Tibial artery (tissue), 4 donors: ENCODE measurements around the gene ZNF512B.

Experiments
- DNase-seq, 2 donors: peaks; one replicate each; pipeline ENCODE4 v3.0.0-alpha.2; 2019
- H3K27ac ChIP-seq, 2 donors: fragments of 200-600 bp; sonication (generic) in 1 of 2; 1 replicate in 1 of 2; 2 replicates in 1 of 2; pipeline ENCODE4 v1.5.1; 2018 to 2019; ENCODE audit warnings: mild to moderate bottlenecking in 1 of 2
- H3K27me3 ChIP-seq, 2 donors: fragments of 200-600 bp; sonication (generic) in 1 of 2; one replicate each; pipeline versions ENCODE4 v1.5.1 to v1.6.0; 2016 to 2019
- H3K36me3 ChIP-seq, 3 donors: fragments of 200-600 bp; sonication (generic) in 2 of 3; one replicate each; pipeline ENCODE4 v1.5.1; 2016 to 2019; ENCODE audit warnings: mild to moderate bottlenecking in 2 of 3
- H3K4me1 ChIP-seq, 4 donors: fragments of 200-600 bp; sonication (generic) in 2 of 4; 1 replicate in 3 of 4; 2 replicates in 1 of 4; pipeline ENCODE4 v1.5.1; 2016 to 2019
- H3K4me3 ChIP-seq, 2 donors: fragments of 200-600 bp; sonication (generic) in 1 of 2; 1 replicate in 1 of 2; 2 replicates in 1 of 2; pipeline ENCODE4 v1.5.1; 2018 to 2019; ENCODE audit warnings: mild to moderate bottlenecking in 2 of 2
- H3K9me3 ChIP-seq, 3 donors: fragments of 200-600 bp; sonication (generic) in 1 of 3; one replicate each; pipeline ENCODE4 v1.5.1; 2016 to 2019
- CTCF ChIP-seq, 2 experiments: fragments of 200-600 bp in 1 of 2; fragments of 450-650 bp in 1 of 2; IDR thresholded peaks; one replicate each; pipeline ENCODE4 v1.5.1; 2017 to 2019; ENCODE audit warnings: antibody characterized with exemption in 2 of 2, mild to moderate bottlenecking in 1 of 2, moderate library complexity in 1 of 2
- intact Hi-C: fragments of 100-400 bp; cut with DNase I; formaldehyde crosslinking; loops from one replicate; pipeline ENCODE4 v1.15.0; 2023; ENCODE audit warnings: low total_unique reads

The ZNF512B gene

GRCh38 chr20:63915471-63915870, 54.3 kb downstream of the ZNF512B start:
- no peak for TF ChIP-seq CTCF (IDR thresholded peaks at IDR 0.05)
- intact Hi-C loops: no loop called here

GRCh38 chr20:63913768-63914167, 56.0 kb downstream of the ZNF512B start:
- H3K27ac ChIP-seq: no peak overlapping the region
- no peak overlapping the region for H3K4me3 ChIP-seq
- no peak for DNase-seq
- peaks cover 0 to 9% (median 1%) of the 10 kb centered on the region in 4 donors for H3K4me1 ChIP-seq
- H3K9me3 ChIP-seq: no peaks in the 10 kb centered on the region
- TF ChIP-seq CTCF (IDR thresholded peaks at IDR 0.05): no peak
- H3K27me3 ChIP-seq: no peaks in the 10 kb centered on the region
- peaks cover 0 to 12% (median 10%) of the 10 kb centered on the region in 3 donors for H3K36me3 ChIP-seq
- intact Hi-C loops: no loop called here

More at GRCh38 chr20:63915471-63915870, 54.3 kb downstream of the ZNF512B start:
- Histone ChIP-seq H3K27ac (no peak overlapping the region), H3K27me3 (no peaks in the 10 kb centered on the region), H3K9me3 (no peaks in the 10 kb centered on the region), H3K4me3 (no peak overlapping the region), H3K4me1 (peaks cover 0 to 9% (median 1%) of the 10 kb centered on the region in 4 donors), H3K36me3 (peaks cover 0 to 24% (median 10%) of the 10 kb centered on the region in 3 donors)
- no peak for DNase-seq

- Histone ChIP-seq H3K4me1 (peaks cover 0 to 9% (median 1%) of the 10 kb centered on the region in 4 donors), H3K27me3 (no peaks in the 10 kb centered on the region), H3K27ac (no peak overlapping the region), H3K4me3 (no peak overlapping the region), H3K36me3 (no peaks in the 10 kb centered on the region), H3K9me3 (no peaks in the 10 kb centered on the region)
- intact Hi-C loops: no loop called here
- TF ChIP-seq CTCF (IDR thresholded peaks at IDR 0.05): no peak
- no peak for DNase-seq
Measured at GRCh38 chr20:63911176-63911575, 58.6 kb downstream of the ZNF512B start.

DNA sequence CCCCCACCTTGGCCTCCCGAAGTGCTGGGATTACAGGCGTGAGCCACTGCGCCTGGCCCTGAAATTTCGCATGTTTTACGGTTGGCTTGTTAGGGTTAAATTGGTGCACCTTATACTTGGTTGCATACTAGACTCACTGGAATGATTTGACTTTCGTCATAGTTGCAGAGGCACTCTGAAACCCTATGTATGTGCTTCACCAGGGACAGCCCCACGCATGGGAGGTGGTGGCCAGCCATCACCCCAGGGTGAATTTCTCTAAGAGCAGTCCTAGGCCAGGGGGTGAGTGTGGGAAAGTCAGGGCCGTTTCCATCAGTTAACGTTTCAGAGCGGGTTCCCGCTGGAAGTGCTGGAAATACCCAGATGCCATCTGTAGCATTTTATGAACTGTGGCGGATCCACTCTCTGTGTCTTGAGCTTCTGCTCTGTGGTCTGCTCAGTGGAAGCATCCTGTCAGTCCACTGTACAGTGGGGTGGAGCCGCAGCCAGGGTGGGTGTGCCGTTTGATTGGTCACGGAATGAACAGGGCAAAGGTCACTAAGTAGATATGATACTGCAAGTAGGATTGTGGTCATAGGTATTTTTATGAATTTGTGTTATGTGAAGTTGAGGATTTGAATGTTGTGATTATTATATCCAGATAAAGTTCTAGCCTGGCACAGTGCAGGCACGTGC, 61.6 kb downstream of the ZNF512B start:
- intact Hi-C loops: no loop called here

More for the DNA sequence above, 61.6 kb downstream of the ZNF512B start:
- TF ChIP-seq CTCF (IDR thresholded peaks at IDR 0.05): no peak
- no peak overlapping the region for H3K27ac ChIP-seq
- no peaks in the 10 kb centered on the region for H3K27me3 ChIP-seq
- no peaks in the 10 kb centered on the region for H3K9me3 ChIP-seq
- no peaks in the 10 kb centered on the region for H3K36me3 ChIP-seq
- peaks cover 0 to 9% (median 1%) of the 10 kb centered on the region in 4 donors for H3K4me1 ChIP-seq
- no peak for DNase-seq
- H3K4me3 ChIP-seq: no peak overlapping the region
